ENCODE measurements around the gene INTS2. TPM values are rescaled to one million over a fixed set of nuclear protein-coding genes. Genes with fewer than 3 reads are reported as not detected.

Gene INTS2
- total RNA-seq, 1 experiment from 2014 or later, result 18.1 TPM

GRCh38 chr17:61967729-61968128 lies 39.9 kb upstream of the INTS2 start:
- Histone ChIP-seq H3K9me2 (replicated peaks; ENCODE audit: low read length) (no peaks in the 10 kb centered on the region), H3K36me3 (ENCODE audit: low read depth, low read length) (peaks cover 46% of the 10 kb centered on the region), H3K4me2 (ENCODE audit: low read length) (no peak overlapping the region), H2AFZ (ENCODE audit: low read length) (no peak overlapping the region), H3K27me3 (ENCODE audit: low read length) (no peaks in the 10 kb centered on the region), H3K4me3 (ENCODE audit: low read length) (no peak overlapping the region), H3K9ac (ENCODE audit: low read length) (no peak overlapping the region), H3K4me1 (ENCODE audit: insufficient read depth, low read length) (no peaks in the 10 kb centered on the region), H3F3A (ENCODE audit: low read length, unreplicated experiment) (peaks cover 7% of the 10 kb centered on the region), H4K20me1 (ENCODE audit: low read length) (no peaks in the 10 kb centered on the region), H3K27ac (ENCODE audit: low read length) (no peak overlapping the region), H3K79me2 (ENCODE audit: low read length) (0 out of 2 replicates have a peak, but pooled peaks cover 2% of the 10 kb centered on the region), H3K9me3 (ENCODE audit: low read length) (no peaks in the 10 kb centered on the region)
- TF ChIP-seq CTCF (conservative IDR thresholded peaks at IDR 0.05; ENCODE audit: low read depth, low read length), result no peak
- TF ChIP-seq EZH2phosphoT487 (IDR thresholded peaks at IDR 0.05; ENCODE audit: borderline replicate concordance, low read length), result no peak
- no peak for TF ChIP-seq EZH2 (IDR thresholded peaks at IDR 0.05; ENCODE audit: low read length, unreplicated experiment)
- BruUV-seq (replicated peaks), result no TSS peak
- DNase-seq (no peak), ATAC-seq (no peak)
- intact Hi-C loops (cut with micrococcal nuclease), result no loop called here
- POLR2A ChIA-PET (ENCODE audit: unreplicated experiment), result no interaction called here
- CTCF ChIA-PET, result no interaction called here

GRCh38 chr17:61966191-61966590 lies 38.4 kb upstream of the INTS2 start:
- no peak overlapping the region for H3K4me2 ChIP-seq (ENCODE audit: low read length)
- intact Hi-C loops (cut with micrococcal nuclease), result no loop called here
- H2AFZ ChIP-seq (ENCODE audit: low read length), result no peak overlapping the region
- TF ChIP-seq EZH2phosphoT487 (IDR thresholded peaks at IDR 0.05; ENCODE audit: borderline replicate concordance, low read length) (no peak), CTCF (conservative IDR thresholded peaks at IDR 0.05; ENCODE audit: low read depth, low read length) (no peak), EZH2 (IDR thresholded peaks at IDR 0.05; ENCODE audit: low read length, unreplicated experiment) (no peak)
- peaks cover 45% of the 10 kb centered on the region for H3K36me3 ChIP-seq (ENCODE audit: low read depth, low read length)
- DNase-seq (no peak), ATAC-seq (no peak)
- H3K4me1 ChIP-seq (ENCODE audit: insufficient read depth, low read length), result no peaks in the 10 kb centered on the region
- H3K27me3 ChIP-seq (ENCODE audit: low read length), result no peaks in the 10 kb centered on the region
- no TSS peak for BruUV-seq (replicated peaks)
- no peaks in the 10 kb centered on the region for H3K9me2 ChIP-seq (replicated peaks; ENCODE audit: low read length)
- no peak overlapping the region for H3K9ac ChIP-seq (ENCODE audit: low read length)
- H3K27ac ChIP-seq (ENCODE audit: low read length), result no peak overlapping the region
- POLR2A ChIA-PET (ENCODE audit: unreplicated experiment), result interaction anchor here (0.6 kb wide), 1 partner anchor 100 kb away, joined by 7 read pairs; no protein-coding TSS in a partner anchor
- H3K9me3 ChIP-seq (ENCODE audit: low read length), result no peaks in the 10 kb centered on the region
- H3K79me2 ChIP-seq (ENCODE audit: low read length), result 0 out of 2 replicates have a peak, but pooled peaks cover 3% of the 10 kb centered on the region
- H3F3A ChIP-seq (ENCODE audit: low read length, unreplicated experiment), result peaks cover 7% of the 10 kb centered on the region
- no peak overlapping the region for H3K4me3 ChIP-seq (ENCODE audit: low read length)
- no peaks in the 10 kb centered on the region for H4K20me1 ChIP-seq (ENCODE audit: low read length)
- CTCF ChIA-PET, result interaction anchor here (0.5 kb wide), 1 partner anchor 99 kb away, joined by 7 read pairs; no protein-coding TSS in a partner anchor

- no peaks in the 10 kb centered on the region for H3K27me3 ChIP-seq (ENCODE audit: low read length)
- H2AFZ ChIP-seq (ENCODE audit: low read length), result no peak overlapping the region
- H3K79me2 ChIP-seq (ENCODE audit: low read length), result no peaks in the 10 kb centered on the region
- H3K9me3 ChIP-seq (ENCODE audit: low read length), result no peaks in the 10 kb centered on the region
- H4K20me1 ChIP-seq (ENCODE audit: low read length), result no peaks in the 10 kb centered on the region
- no peaks in the 10 kb centered on the region for H3F3A ChIP-seq (ENCODE audit: low read length, unreplicated experiment)
- peaks cover 53% of the 10 kb centered on the region for H3K36me3 ChIP-seq (ENCODE audit: low read depth, low read length)
- H3K9ac ChIP-seq (ENCODE audit: low read length), result no peak overlapping the region
- ChIA-PET CTCF (no interaction called here), POLR2A (ENCODE audit: unreplicated experiment) (interaction anchor here (0.7 kb wide), 1 partner anchor 14 kb away, joined by 3 read pairs; no protein-coding TSS in a partner anchor)
- H3K4me1 ChIP-seq (ENCODE audit: insufficient read depth, low read length), result no peaks in the 10 kb centered on the region
- no peak overlapping the region for H3K4me2 ChIP-seq (ENCODE audit: low read length)
- DNase-seq (no peak), ATAC-seq (no peak)
- no TSS peak for BruUV-seq (replicated peaks)
- no peaks in the 10 kb centered on the region for H3K9me2 ChIP-seq (replicated peaks; ENCODE audit: low read length)
- H3K27ac ChIP-seq (ENCODE audit: low read length), result no peak overlapping the region
- intact Hi-C loops (cut with micrococcal nuclease), result no loop called here
- no peak overlapping the region for H3K4me3 ChIP-seq (ENCODE audit: low read length)
- no peak for TF ChIP-seq CTCF (conservative IDR thresholded peaks at IDR 0.05; ENCODE audit: low read depth, low read length)
- TF ChIP-seq EZH2phosphoT487 (IDR thresholded peaks at IDR 0.05; ENCODE audit: borderline replicate concordance, low read length), result no peak
- TF ChIP-seq EZH2 (IDR thresholded peaks at IDR 0.05; ENCODE audit: low read length, unreplicated experiment), result no peak
Measured at GRCh38 chr17:61955619-61956018, 27.8 kb upstream of the INTS2 start.
